Ectodermal cell (in vitro differentiated cells): ENCODE measurements around the gene URGCP.

Experiments used
- H3K27ac ChIP-seq: 2 replicates; pipeline ENCODE4 v1.7.0; 2013; ENCODE audit warnings: mild to moderate bottlenecking, low read depth, low read length; ENCODE audit not compliant: insufficient read depth, poor library complexity, severe bottlenecking
- H3K27me3 ChIP-seq: 2 replicates; pipeline ENCODE4 v1.7.0; 2013; ENCODE audit warnings: mild to moderate bottlenecking, low read length; ENCODE audit not compliant: insufficient read depth, control insufficient read depth, poor library complexity, severe bottlenecking
- H3K36me3 ChIP-seq: one replicate; pipeline ENCODE4 v1.7.0; 2013; ENCODE audit warnings: low read length; ENCODE audit not compliant: control insufficient read depth, insufficient read depth
- H3K4me1 ChIP-seq: one replicate; pipeline ENCODE4 v1.7.0; 2013; ENCODE audit warnings: low read length; ENCODE audit not compliant: control insufficient read depth, insufficient read depth
- H3K4me3 ChIP-seq: 2 replicates; pipeline ENCODE4 v1.7.0; 2013; ENCODE audit warnings: low read depth, low read length, control low read depth; ENCODE audit not compliant: insufficient read depth
- H3K9me3 ChIP-seq: 2 replicates; pipeline ENCODE4 v1.7.0; 2013; ENCODE audit warnings: mild to moderate bottlenecking, low read length, moderate library complexity; ENCODE audit not compliant: control insufficient read depth
- WGBS, 2 experiments: methylation state at CpG; one replicate each; pipeline ENCODE4 v1.1.7; 2013; ENCODE audit warnings: missing lambda C conversion rate in 2 of 2; 5-methylcytosine and 5-hydroxymethylcytosine counted together

Gene URGCP

DNA sequence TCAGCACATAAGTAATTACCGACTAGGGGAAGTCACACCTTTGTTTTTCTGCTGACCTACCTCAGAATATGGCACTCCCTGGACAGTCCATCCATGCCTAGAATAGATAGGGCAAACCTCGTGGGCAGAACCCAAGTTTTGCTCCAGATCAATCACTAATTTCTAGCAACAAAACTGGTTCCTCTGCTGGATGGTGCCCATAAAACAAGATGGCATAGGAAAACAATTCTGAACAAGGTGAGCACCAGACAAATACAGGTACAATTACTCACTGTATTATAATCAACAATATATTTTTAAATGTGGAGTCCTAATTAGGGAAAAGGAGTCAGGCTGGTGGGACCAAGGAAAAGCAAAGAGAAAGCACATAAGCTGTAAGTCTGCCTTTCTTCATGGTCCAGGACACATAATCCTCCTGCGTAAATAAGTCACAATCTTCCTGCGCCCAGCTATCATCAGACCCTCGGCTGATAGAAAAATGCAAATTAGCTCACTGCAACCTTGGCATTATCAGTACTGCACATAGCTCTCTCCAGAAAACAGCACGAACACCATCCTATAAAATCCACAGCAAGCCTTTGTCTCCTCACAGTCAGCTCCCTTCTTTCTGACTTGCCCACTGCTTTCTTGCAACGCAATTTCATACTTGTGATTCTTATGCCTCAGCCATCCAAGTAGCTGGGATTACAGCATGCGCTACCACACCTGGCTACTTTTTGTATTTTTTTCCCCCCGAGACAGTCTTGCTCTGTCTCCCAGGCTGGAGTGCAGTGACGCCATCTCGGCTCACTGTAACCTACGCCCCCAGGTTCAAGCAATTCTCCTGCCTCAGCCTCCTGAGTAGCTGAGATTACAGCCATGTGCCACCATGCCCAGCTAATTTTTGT is 15.1 kb downstream of the URGCP start:
- Histone ChIP-seq H3K27ac (no peak overlapping the region), H3K36me3 (no peaks in the 10 kb centered on the region), H3K27me3 (no peaks in the 10 kb centered on the region), H3K4me1 (no peaks in the 10 kb centered on the region), H3K4me3 (no peak overlapping the region), H3K9me3 (no peaks in the 10 kb centered on the region)
- WGBS, 2 experiments, result 92 to 95% methylated on average over 12 of the region's 12 CpGs

DNA sequence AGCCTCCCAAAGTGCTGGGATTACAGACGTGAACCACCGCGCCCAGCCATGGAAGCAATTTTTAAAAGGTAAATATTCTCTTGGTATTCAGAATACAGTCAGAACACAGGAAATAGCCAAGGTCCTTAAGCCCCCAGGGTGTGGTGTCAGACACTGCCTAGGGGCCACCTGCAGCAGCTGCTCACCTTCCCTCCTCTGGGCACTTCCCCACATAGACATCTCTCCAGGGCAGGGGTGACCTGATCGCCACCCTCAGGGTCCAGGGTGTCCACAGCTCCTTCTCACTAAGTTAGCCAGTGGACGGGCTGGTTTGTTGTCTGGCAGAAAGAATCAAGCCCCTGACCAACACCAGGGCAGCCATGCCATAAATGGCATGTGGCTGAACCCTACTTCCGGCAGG is 15.9 kb downstream of the URGCP start:
- no peaks in the 10 kb centered on the region for H3K27me3 ChIP-seq
- peaks cover 2% of the 10 kb centered on the region for H3K36me3 ChIP-seq
- no peaks in the 10 kb centered on the region for H3K4me1 ChIP-seq
- H3K27ac ChIP-seq, result no peak overlapping the region
- H3K9me3 ChIP-seq, result no peaks in the 10 kb centered on the region
- 94 to 95% methylated on average over 6 of the region's 6 CpGs for WGBS, 2 experiments
- H3K4me3 ChIP-seq, result no peak overlapping the region

DNA sequence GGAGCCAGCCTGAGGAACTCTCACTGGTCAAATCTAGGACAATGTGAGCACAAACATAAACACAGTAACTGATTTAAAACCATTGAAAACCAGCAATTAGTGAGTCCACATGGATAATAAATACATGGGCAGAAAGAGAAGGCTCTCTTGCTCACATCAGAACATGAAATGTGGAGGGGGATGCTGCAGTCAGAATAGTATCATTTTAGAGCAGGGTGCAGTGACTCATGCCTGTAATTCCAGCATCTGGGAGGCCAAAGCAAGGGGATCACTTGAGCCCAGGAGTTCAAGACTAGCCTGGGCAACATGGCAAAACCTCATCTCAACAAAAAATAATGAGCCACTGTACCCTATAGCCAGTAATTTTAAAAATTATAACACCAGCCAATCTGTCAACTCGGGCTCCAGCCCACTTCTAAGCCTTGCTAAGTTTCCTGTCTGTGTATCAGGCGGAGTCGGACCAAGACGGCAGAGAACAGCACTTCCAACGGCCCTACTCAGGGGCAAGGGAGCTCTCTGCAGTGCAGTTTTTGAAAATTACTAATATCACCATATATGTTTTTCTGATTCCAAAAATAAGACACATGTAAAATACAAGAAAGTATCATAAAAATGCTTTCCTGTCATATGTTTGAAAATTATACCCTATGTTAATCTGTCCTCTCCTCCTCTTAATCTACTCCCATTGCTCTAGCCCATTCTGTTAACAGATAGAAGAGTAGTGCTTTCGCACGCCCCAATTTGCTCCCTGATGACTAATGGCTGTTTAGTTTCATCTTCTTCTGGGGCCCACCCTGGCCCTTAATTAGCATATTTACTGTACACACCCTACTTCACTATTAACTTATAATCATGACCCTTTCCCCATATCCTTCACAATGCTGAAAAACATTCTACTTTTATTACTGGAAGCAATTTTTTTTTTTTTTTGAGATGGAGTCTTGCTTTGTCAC is 17.1 kb downstream of the URGCP start:
- no peak overlapping the region for H3K27ac ChIP-seq
- H3K9me3 ChIP-seq, result no peaks in the 10 kb centered on the region
- H3K4me3 ChIP-seq, result no peak overlapping the region
- no peaks in the 10 kb centered on the region for H3K27me3 ChIP-seq
- H3K36me3 ChIP-seq, result peaks cover 3% of the 10 kb centered on the region
- no peaks in the 10 kb centered on the region for H3K4me1 ChIP-seq
- WGBS, 2 experiments, result 89 to 93% methylated on average over 7 of the region's 7 CpGs

DNA sequence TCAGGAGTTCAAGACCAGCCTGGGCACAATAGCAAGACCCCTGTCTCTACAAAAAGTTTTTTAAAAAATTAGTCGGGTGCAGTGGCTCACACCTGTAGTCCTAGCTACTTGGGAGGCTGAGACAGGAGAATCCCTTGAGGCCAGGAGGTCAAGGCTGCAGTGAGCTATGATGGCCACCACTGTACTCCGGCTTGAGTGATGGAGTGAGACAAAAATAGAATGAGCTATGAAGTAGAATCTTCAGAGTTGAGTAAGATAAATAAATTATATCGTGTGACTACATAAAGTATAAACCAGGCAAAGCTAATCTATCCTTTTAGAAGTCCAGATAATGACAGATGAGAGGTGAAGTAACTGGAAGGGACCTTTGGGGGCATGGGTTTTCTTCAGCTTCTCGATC is 21.8 kb downstream of the URGCP start:
- Histone ChIP-seq H3K27me3 (no peaks in the 10 kb centered on the region), H3K9me3 (no peaks in the 10 kb centered on the region), H3K27ac (no peak overlapping the region), H3K4me3 (no peak overlapping the region), H3K36me3 (peaks cover 3% of the 10 kb centered on the region), H3K4me1 (no peaks in the 10 kb centered on the region)
- WGBS, 2 experiments, result 92 to 95% methylated on average over 4 of the region's 4 CpGs

DNA sequence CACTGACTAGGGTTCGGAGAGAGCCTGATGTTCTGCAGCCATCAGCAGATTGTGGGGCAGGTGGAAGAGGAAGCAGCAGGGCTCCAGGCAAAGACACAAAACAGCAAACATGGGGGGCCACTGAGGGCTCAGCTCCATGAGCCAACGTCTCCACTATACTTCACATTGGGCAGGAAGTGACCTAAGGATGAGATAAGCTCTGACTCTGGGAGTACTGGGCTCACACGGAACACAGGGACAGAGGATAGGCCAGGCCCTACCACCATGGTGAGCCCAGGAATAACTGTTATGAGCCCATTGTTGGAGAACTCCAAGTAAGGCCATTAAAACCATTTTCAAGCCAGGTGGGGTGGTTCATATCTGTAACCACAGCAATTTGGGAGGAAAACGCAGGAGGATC is 22.2 kb downstream of the URGCP start:
- Histone ChIP-seq H3K36me3 (peaks cover 3% of the 10 kb centered on the region), H3K27ac (no peak overlapping the region), H3K27me3 (no peaks in the 10 kb centered on the region), H3K9me3 (no peaks in the 10 kb centered on the region), H3K4me3 (no peak overlapping the region), H3K4me1 (no peaks in the 10 kb centered on the region)
- WGBS, 2 experiments, result 93 to 96% methylated on average over 4 of the region's 4 CpGs

DNA sequence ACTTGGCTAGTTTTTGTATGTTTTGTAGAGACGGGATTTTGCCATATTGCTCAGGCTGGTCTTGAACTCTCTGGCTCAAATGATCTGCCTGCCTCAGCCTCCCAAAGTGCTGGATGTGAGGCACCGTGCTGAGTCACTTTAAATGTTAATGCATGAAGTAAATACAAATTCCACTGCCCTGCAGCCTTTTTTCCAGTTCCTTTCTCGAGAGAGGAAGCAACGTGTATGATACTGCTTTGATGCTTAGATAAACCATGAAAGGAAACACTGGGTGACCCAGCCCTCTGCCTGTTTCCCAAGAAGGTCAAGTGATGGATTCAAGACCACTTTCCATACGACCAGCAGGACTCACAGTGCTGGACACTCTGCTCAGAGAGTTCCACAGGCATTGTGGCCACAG is 25.8 kb downstream of the URGCP start:
- H3K27me3 ChIP-seq, result no peaks in the 10 kb centered on the region
- no peak overlapping the region for H3K27ac ChIP-seq
- peaks cover 2% of the 10 kb centered on the region for H3K36me3 ChIP-seq
- H3K4me3 ChIP-seq, result no peak overlapping the region
- H3K4me1 ChIP-seq, result no peaks in the 10 kb centered on the region
- H3K9me3 ChIP-seq, result no peaks in the 10 kb centered on the region
- WGBS, 2 experiments, result 67 to 69% methylated on average over 5 of the region's 5 CpGs

DNA sequence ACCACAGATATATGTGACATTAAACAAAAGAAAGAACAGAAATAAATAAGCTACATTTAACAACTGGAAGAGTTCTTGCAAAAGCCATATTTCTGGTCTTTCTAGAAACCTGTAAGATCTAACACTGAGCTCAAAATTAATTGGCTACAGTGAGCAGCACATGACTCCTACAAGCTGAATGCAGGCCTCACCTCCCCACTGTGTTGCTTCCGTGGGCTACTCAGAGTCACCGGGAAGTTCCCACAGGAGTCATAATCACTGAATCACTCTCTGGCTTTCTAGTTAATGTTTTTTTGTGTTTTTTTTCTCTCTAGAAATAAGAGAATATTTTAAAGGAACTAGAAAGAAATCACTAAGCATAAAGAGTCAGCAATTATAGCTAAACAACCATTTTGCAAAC is 26.9 kb downstream of the URGCP start:
- H3K36me3 ChIP-seq, result no peaks in the 10 kb centered on the region
- H3K4me3 ChIP-seq, result no peak overlapping the region
- H3K27me3 ChIP-seq, result no peaks in the 10 kb centered on the region
- no peaks in the 10 kb centered on the region for H3K4me1 ChIP-seq
- no peaks in the 10 kb centered on the region for H3K9me3 ChIP-seq
- no peak overlapping the region for H3K27ac ChIP-seq
- WGBS, 2 experiments, result 97 to 100% methylated on average over 1 to 2 of the region's 2 CpGs

DNA sequence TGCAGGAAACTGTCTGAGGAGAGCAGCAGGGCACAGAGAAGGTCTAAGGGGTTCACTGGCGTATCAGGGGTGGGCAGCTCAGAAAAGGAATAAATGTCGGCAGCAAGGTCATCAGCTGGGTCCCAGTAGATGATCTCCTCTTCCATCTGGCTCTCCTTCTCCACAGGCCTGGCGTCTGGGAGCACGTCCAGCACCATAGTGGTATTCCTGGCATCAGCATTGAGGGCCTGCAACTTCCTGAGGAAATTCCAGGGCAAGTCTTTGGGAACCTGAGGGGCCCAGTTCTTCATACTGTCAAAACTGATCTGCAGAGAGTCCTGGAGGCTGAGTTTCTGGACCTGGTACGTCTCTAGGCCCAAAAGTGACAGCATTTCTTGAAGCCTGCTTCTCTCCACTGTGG is 27.5 kb downstream of the URGCP start:
- no peaks in the 10 kb centered on the region for H3K36me3 ChIP-seq
- no peak overlapping the region for H3K27ac ChIP-seq
- H3K9me3 ChIP-seq, result no peaks in the 10 kb centered on the region
- 88 to 93% methylated on average over 5 of the region's 5 CpGs for WGBS, 2 experiments
- no peaks in the 10 kb centered on the region for H3K27me3 ChIP-seq
- no peaks in the 10 kb centered on the region for H3K4me1 ChIP-seq
- H3K4me3 ChIP-seq, result no peak overlapping the region

DNA sequence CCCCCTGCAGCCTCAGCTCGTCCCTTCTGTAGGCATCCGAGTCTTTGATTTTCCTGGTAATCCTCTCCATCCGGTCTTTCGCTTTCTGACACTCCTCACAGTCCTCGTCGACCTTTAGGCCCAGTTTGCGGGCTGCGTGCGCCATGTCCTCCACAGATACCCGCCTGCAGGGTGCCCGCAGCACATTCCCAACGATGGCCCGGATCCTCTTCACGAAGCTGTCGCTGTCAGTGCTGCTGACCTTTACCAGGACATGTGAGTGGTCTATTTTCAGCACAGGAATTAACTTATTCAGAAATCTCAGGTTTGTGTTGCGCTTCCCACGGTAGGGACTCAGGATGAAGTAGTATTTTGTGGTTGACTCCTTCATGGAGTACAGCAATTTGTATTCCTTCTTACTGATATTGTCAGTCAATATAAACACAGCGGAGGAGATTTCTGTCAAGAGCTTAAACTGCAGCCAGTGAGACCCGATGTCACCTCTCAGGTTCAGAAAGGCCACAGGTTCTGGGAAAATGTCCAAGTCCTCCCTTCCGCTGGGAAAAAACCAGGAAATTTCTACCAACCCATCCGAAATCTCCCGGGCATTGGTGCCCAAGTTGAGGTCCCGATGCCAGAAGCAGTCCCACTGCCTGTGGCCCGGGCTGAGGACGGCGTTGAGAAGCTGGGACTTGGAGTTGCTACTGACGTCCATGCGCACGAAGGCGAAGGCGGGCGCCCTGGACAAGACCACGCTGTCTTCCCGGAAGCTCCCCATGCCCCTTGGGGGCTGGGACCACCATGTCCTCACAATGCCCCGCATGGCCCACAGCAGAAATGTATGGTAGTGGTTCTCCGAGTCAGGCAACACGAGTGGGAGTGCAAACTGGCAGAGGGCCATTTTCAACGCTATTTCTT is 28.2 kb downstream of the URGCP start:
- Histone ChIP-seq H3K36me3 (no peaks in the 10 kb centered on the region), H3K27ac (no peak overlapping the region), H3K9me3 (no peaks in the 10 kb centered on the region), H3K4me3 (no peak overlapping the region), H3K4me1 (no peaks in the 10 kb centered on the region), H3K27me3 (no peaks in the 10 kb centered on the region)
- WGBS, 2 experiments, result 95 to 96% methylated on average over 38 of the region's 38 CpGs
